HCT116 (cell line): ENCODE measurements around the gene PNLDC1. TPM values are rescaled to one million over a fixed set of nuclear protein-coding genes. Genes with fewer than 3 reads are reported as not detected.

Source experiments
- ATAC-seq: fragments of 200-7000 bp; cut with Tn5 transposase; 2 replicates; pipeline ENCODE4 v1.9.1; 2020; ENCODE audit warnings: mild to moderate bottlenecking, moderate library complexity
- BruUV-seq: library from RNA; stranded (reverse); fragments of 400-500 nt; replicated peaks from 2 replicates; lab custom pipeline; 2021; lab: Mats Ljungman, UMichigan
- CTCF ChIA-PET: fragments of 300-600 bp; sonication (Branson Sonifier 250); formaldehyde crosslinking; loops from one replicate; lab custom pipeline; 2021; ENCODE audit warnings: antibody characterized with exemption; lab: Charles Lee
- POLR2A ChIA-PET: fragments of 300-600, 350-600 bp; sonication (Branson Sonifier 250); formaldehyde crosslinking; loops from one replicate; lab custom pipeline; 2021; ENCODE audit warnings: antibody characterized with exemption; lab: Charles Lee
- RAD21 ChIA-PET, 2 experiments: fragments of 300-600 bp; sonication (Branson Sonifier 250); formaldehyde crosslinking; loops; one replicate each; lab custom pipeline; 2023; ENCODE audit warnings: low total read pairs in 2 of 2; ENCODE audit not compliant: uncharacterized antibody in 2 of 2, unreplicated experiment in 2 of 2, low non-redundant PET in 1 of 2; lab: Charles Lee
- DNase-seq: peaks from one replicate; pipeline ENCODE4 v3.0.0-alpha.2; 2010; ENCODE audit warnings: low read depth, low spot score
- H2AFZ ChIP-seq: fragments of 200-600 bp; shearing (Covaris generic), sonication (generic); 2 replicates; pipeline ENCODE4 v1.6.1; 2017; ENCODE audit warnings: low read depth, mixed run types, mixed read lengths, antibody characterized with exemption, low read length; ENCODE audit not compliant: poor library complexity, severe bottlenecking
- H3K27ac ChIP-seq: 2 replicates; pipeline ENCODE4 v1.5.1; 2012; ENCODE audit warnings: low read depth, low read length
- H3K27me3 ChIP-seq: fragments of 200-600 bp; sonication (generic); 2 replicates; pipeline ENCODE4 v1.6.1; 2016; ENCODE audit warnings: mixed run types, low read length, mixed read lengths; ENCODE audit not compliant: insufficient read depth
- H3K36me3 ChIP-seq, 2 experiments: fragments of 200-500 bp in 1 of 2; fragments of 200-600 bp in 1 of 2; sonication (Bioruptor generic) in 1 of 2; sonication (generic) in 1 of 2; 2 replicates each; pipeline versions ENCODE4 v1.5.1 to v1.6.1; 2014 to 2016; ENCODE audit warnings: low read length in 2 of 2, inconsistent platforms in 1 of 2, mixed read lengths in 1 of 2, mixed run types in 1 of 2; ENCODE audit not compliant: insufficient read depth in 2 of 2, control insufficient read depth in 1 of 2
- H3K4me1 ChIP-seq, 2 experiments: fragments of 200-600 bp in 1 of 2; sonication (generic) in 1 of 2; 2 replicates each; pipeline versions ENCODE4 v1.5.1 to v1.6.1; 2012 to 2017; ENCODE audit warnings: low read length in 2 of 2, inconsistent platforms in 1 of 2, mild to moderate bottlenecking in 1 of 2, mixed read lengths in 1 of 2, mixed run types in 1 of 2, moderate library complexity in 1 of 2; ENCODE audit not compliant: insufficient read depth in 2 of 2, control insufficient read depth in 1 of 2
- H3K4me2 ChIP-seq: fragments of 200-600 bp; sonication (generic); 2 replicates; pipeline ENCODE4 v1.6.1; 2017; ENCODE audit warnings: mixed run types, low read length, mixed read lengths
- H3K4me3 ChIP-seq, 2 experiments: fragments of 200-600 bp in 1 of 2; sonication (generic) in 1 of 2; replicated peaks in 1 of 2; 2 replicates each; pipeline ENCODE4 v1.5.1; 2011 to 2016; ENCODE audit warnings: low read length in 2 of 2, control low read depth in 1 of 2, low read depth in 1 of 2, mild to moderate bottlenecking in 1 of 2, mixed read lengths in 1 of 2, mixed run types in 1 of 2
- H3K79me2 ChIP-seq: fragments of 200-600 bp; sonication (generic); 2 replicates; pipeline ENCODE4 v1.6.1; 2017; ENCODE audit warnings: mild to moderate bottlenecking, mixed run types, low read length, moderate library complexity, mixed read lengths; ENCODE audit not compliant: insufficient read depth
- H3K9ac ChIP-seq: fragments of 200-600 bp; sonication (generic); 2 replicates; pipeline ENCODE4 v1.6.1; 2016; ENCODE audit warnings: low read length, mixed read lengths
- H3K9me2 ChIP-seq: fragments of 200-600 bp; sonication (generic), shearing (Covaris generic); 2 replicates; pipeline ENCODE4 v1.6.1; 2017; ENCODE audit warnings: mixed run types, mild to moderate bottlenecking, moderate library complexity; ENCODE audit not compliant: insufficient read depth
- H3K9me3 ChIP-seq, 2 experiments: fragments of 200-500 bp in 1 of 2; fragments of 200-600 bp in 1 of 2; sonication (Bioruptor generic) in 1 of 2; sonication (generic) in 1 of 2; 2 replicates each; pipeline ENCODE4 v1.6.1; 2014 to 2017; ENCODE audit warnings: low read length in 2 of 2, mixed read lengths in 2 of 2, inconsistent platforms in 1 of 2, low read depth in 1 of 2, mild to moderate bottlenecking in 1 of 2, mixed run types in 1 of 2, moderate library complexity in 1 of 2; ENCODE audit not compliant: control insufficient read depth in 1 of 2, insufficient read depth in 1 of 2
- H4K20me1 ChIP-seq: fragments of 200-600 bp; sonication (generic), shearing (Covaris generic); 2 replicates; pipeline ENCODE4 v1.6.1; 2017; ENCODE audit warnings: mixed run types, mild to moderate bottlenecking, moderate library complexity; ENCODE audit not compliant: insufficient read depth
- ATF3 ChIP-seq: IDR thresholded peaks from 2 replicates; pipeline ENCODE4 v1.6.1; 2012
- ELF1 ChIP-seq: IDR thresholded peaks from 2 replicates; pipeline ENCODE4 v1.6.1; 2012; ENCODE audit warnings: low read depth, borderline replicate concordance
- EZH2 ChIP-seq: fragments of 200-600 bp; sonication (generic); IDR thresholded peaks from 2 replicates; pipeline ENCODE4 v1.6.1; 2017; ENCODE audit warnings: antibody characterized with exemption, mixed run types
- EZH2phosphoT487 ChIP-seq: fragments of 200-600 bp; IDR thresholded peaks from 2 replicates; pipeline ENCODE4 v1.6.1; 2018; ENCODE audit warnings: antibody characterized with exemption, borderline replicate concordance
- POLR2A ChIP-seq: IDR thresholded peaks from 2 replicates; pipeline ENCODE4 v1.7.0; 2011; ENCODE audit warnings: borderline replicate concordance; ENCODE audit not compliant: insufficient read depth, insufficient read length; ENCODE audit errors: extremely low read depth
- POLR2AphosphoS5 ChIP-seq: IDR thresholded peaks from 2 replicates; pipeline ENCODE4 v1.6.1; 2011; ENCODE audit warnings: mild to moderate bottlenecking, low read depth, low read length, moderate library complexity
- RAD21 ChIP-seq: IDR thresholded peaks from 2 replicates; pipeline ENCODE4 v1.6.1; 2012; ENCODE audit warnings: low read depth, mild to moderate bottlenecking
- SIN3A ChIP-seq: IDR thresholded peaks from 2 replicates; pipeline ENCODE4 v1.6.1; 2012; ENCODE audit warnings: low read depth
- SP1 ChIP-seq: IDR thresholded peaks from 2 replicates; pipeline ENCODE4 v1.6.1; 2012; ENCODE audit warnings: low read depth
- TCF7L2 ChIP-seq: IDR thresholded peaks from 2 replicates; pipeline ENCODE4 v1.7.0; 2011; ENCODE audit warnings: borderline replicate concordance, inconsistent platforms; ENCODE audit not compliant: insufficient read depth, insufficient read length; ENCODE audit errors: extremely low read depth
- YY1 ChIP-seq: IDR thresholded peaks from 2 replicates; pipeline ENCODE4 v1.6.1; 2011; ENCODE audit warnings: low read length, low read depth, moderate library complexity, mild to moderate bottlenecking; ENCODE audit not compliant: insufficient replicate concordance; ENCODE audit errors: extremely low read depth
- intact Hi-C: fragments of 100-400 bp; cut with micrococcal nuclease; formaldehyde crosslinking; loops from 2 replicates; pipeline ENCODE4 v1.10.0; 2022
- total RNA-seq: library from RNA; stranded (reverse); gene quantifications from one replicate; pipeline ENCODE4 v1.2.1, GENCODE V29; 2021; ENCODE audit not compliant: unreplicated experiment
- TF ChIP-seq, protein P1 (sequence below): IDR thresholded peaks from 2 replicates; pipeline ENCODE4 v1.6.1; 2012; ENCODE audit warnings: low read depth

The PNLDC1 gene
- total RNA-seq, 1 experiment from 2014 or later, result 0.37 TPM

DNA sequence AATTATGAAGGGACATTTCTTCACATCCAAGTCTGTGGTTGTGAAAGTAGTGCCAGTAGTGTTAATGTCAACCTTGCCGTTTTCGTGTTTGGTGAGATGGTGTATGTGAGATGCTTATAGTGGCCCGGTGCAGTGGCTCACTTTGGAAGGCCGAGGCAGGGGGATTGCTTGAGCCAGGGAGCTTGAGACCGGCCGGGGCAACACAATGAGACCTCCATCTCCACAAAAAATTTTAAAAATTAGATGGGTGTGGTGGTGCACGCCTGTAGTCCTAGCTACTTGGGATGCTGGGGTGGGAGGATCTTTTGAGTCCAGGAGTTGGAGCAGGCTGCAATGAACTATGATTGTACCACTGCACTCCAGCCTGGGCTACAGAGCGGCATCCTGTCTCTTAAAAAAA, 37.4 kb downstream of the PNLDC1 start (continued):
- TF ChIP-seq, protein P1, sequence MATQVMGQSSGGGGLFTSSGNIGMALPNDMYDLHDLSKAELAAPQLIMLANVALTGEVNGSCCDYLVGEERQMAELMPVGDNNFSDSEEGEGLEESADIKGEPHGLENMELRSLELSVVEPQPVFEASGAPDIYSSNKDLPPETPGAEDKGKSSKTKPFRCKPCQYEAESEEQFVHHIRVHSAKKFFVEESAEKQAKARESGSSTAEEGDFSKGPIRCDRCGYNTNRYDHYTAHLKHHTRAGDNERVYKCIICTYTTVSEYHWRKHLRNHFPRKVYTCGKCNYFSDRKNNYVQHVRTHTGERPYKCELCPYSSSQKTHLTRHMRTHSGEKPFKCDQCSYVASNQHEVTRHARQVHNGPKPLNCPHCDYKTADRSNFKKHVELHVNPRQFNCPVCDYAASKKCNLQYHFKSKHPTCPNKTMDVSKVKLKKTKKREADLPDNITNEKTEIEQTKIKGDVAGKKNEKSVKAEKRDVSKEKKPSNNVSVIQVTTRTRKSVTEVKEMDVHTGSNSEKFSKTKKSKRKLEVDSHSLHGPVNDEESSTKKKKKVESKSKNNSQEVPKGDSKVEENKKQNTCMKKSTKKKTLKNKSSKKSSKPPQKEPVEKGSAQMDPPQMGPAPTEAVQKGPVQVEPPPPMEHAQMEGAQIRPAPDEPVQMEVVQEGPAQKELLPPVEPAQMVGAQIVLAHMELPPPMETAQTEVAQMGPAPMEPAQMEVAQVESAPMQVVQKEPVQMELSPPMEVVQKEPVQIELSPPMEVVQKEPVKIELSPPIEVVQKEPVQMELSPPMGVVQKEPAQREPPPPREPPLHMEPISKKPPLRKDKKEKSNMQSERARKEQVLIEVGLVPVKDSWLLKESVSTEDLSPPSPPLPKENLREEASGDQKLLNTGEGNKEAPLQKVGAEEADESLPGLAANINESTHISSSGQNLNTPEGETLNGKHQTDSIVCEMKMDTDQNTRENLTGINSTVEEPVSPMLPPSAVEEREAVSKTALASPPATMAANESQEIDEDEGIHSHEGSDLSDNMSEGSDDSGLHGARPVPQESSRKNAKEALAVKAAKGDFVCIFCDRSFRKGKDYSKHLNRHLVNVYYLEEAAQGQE, result no peak
- TF ChIP-seq ATF3 (no peak), POLR2AphosphoS5 (no peak), ELF1 (no peak), SP1 (no peak), TCF7L2 (no peak), POLR2A (no peak), EZH2 (no peak), RAD21 (no peak)

DNA sequence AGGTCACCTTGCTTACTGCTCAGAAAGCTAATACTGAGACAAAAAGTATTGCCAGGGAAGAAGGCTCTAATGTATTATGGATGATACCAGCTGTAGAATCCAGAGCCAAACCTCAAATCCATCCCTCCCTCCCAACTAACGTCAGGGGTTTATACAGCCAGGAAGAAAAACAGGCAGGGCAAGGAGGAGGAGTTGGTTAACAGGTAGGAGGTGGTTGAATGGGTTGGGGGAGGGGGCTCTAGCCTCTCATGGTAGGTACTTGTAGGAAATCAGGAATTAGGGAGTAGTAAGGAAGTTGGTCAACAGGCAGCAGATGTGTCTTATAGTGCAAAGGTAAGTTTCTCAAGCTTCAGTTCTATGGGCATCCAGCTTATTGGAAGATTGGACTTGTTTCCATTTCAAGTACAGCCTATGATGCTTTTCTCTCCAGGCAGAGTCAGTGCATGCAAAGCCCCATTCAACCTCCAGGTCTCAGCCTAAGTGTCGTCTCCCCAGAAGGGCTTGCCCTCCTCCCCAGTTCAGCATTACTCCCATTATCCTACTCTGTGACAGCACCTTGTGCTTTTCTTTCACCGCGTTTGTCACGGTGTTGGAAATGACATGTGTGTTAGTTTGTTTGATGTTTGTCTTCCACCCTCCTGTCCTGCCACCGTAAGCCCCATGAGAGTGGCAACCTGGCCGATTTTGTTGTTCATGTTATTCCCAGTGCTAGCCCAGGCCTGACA, 38.1 kb downstream of the PNLDC1 start:
- no peak overlapping the region for H3K27ac ChIP-seq
- DNase-seq (no peak), ATAC-seq (no peak)
- ChIA-PET POLR2A (no interaction called here), CTCF (no interaction called here), RAD21 (no interaction called here)
- no peak overlapping the region for H3K4me2 ChIP-seq
- H2AFZ ChIP-seq, result no peak overlapping the region
- no peak overlapping the region for H3K9ac ChIP-seq
- H3K79me2 ChIP-seq, result no peaks in the 10 kb centered on the region
- H3K4me3 ChIP-seq, result no peak overlapping the region
- H3K27me3 ChIP-seq, result no peaks in the 10 kb centered on the region
- TF ChIP-seq SIN3A (no peak), YY1 (no peak), EZH2phosphoT487 (no peak)
- no peaks in the 10 kb centered on the region for H3K9me3 ChIP-seq
- H3K4me1 ChIP-seq, result peaks cover 0 to under 1% of the 10 kb centered on the region in 2 experiments; a peak in 1 of 4 replicates
- H3K36me3 ChIP-seq, result no peaks in the 10 kb centered on the region
- H4K20me1 ChIP-seq, result no peaks in the 10 kb centered on the region
- intact Hi-C loops, result no loop called here
- H3K9me2 ChIP-seq, result no peaks in the 10 kb centered on the region
- no TSS peak for BruUV-seq
